Astrocyte (in vitro differentiated cells and primary cell): Measurements from ENCODE around the gene CLEC16A. TPM values are rescaled to one million over a fixed set of nuclear protein-coding genes. Genes with fewer than 3 reads are reported as not detected.

Experiments
- DNase-seq: peaks from one replicate; pipeline ENCODE4 v3.0.0-alpha.2; 2010; ENCODE audit warnings: low read depth
- FAIRE-seq: peaks from 2 replicates; lab custom pipeline; 2011; peaks lifted over from hg19 to GRCh38; lab: Jason Lieb, UNC
- H2AFZ ChIP-seq: 2 replicates; pipeline ENCODE4 v1.6.0; 2012; ENCODE audit warnings: low read depth, low read length, inconsistent platforms
- H3K27ac ChIP-seq: 2 replicates; pipeline ENCODE4 v1.5.1; 2011; ENCODE audit warnings: low read depth, low read length, inconsistent platforms
- H3K27me3 ChIP-seq: 2 replicates; pipeline ENCODE4 v1.6.0; 2011; ENCODE audit warnings: low read length, inconsistent platforms; ENCODE audit not compliant: insufficient read depth
- H3K36me3 ChIP-seq: 2 replicates; pipeline ENCODE4 v1.5.1; 2011; ENCODE audit warnings: low read length, inconsistent platforms; ENCODE audit not compliant: insufficient read depth
- H3K4me1 ChIP-seq: 2 replicates; pipeline ENCODE4 v1.5.1; 2011; ENCODE audit warnings: low read length, inconsistent platforms; ENCODE audit not compliant: insufficient read depth
- H3K4me2 ChIP-seq: 2 replicates; pipeline ENCODE4 v1.6.0; 2012; ENCODE audit warnings: low read length, inconsistent platforms
- H3K4me3 ChIP-seq: 2 replicates; pipeline ENCODE4 v1.5.1; 2011; ENCODE audit warnings: low read depth, mild to moderate bottlenecking, low read length, inconsistent platforms; ENCODE audit not compliant: insufficient read depth
- H3K79me2 ChIP-seq: 2 replicates; pipeline ENCODE4 v1.6.0; 2012; ENCODE audit warnings: mild to moderate bottlenecking, low read length, inconsistent platforms; ENCODE audit not compliant: insufficient read depth
- H3K9ac ChIP-seq: 2 replicates; pipeline ENCODE4 v1.6.0; 2012; ENCODE audit warnings: mild to moderate bottlenecking, low read length, inconsistent platforms
- H3K9me3 ChIP-seq: 2 replicates; pipeline ENCODE4 v1.5.1; 2012; ENCODE audit warnings: low read depth, mild to moderate bottlenecking, low read length, inconsistent platforms; ENCODE audit not compliant: insufficient read depth
- H4K20me1 ChIP-seq: 2 replicates; pipeline ENCODE4 v1.6.0; 2012; ENCODE audit warnings: low read length, inconsistent platforms; ENCODE audit not compliant: insufficient read depth
- H3K27ac Mint-ChIP-seq: one replicate; pipeline ENCODE4 v1.8.0; 2021; ENCODE audit warnings: mild to moderate bottlenecking, mixed read lengths; ENCODE audit not compliant: unreplicated experiment
- H3K27me3 Mint-ChIP-seq: one replicate; pipeline ENCODE4 v1.8.0; 2021; ENCODE audit warnings: low read depth, mixed read lengths; ENCODE audit not compliant: unreplicated experiment
- H3K36me3 Mint-ChIP-seq: one replicate; pipeline ENCODE4 v1.8.0; 2021; ENCODE audit warnings: low read depth, mixed read lengths; ENCODE audit not compliant: unreplicated experiment
- H3K4me1 Mint-ChIP-seq: one replicate; pipeline ENCODE4 v1.8.0; 2021; ENCODE audit warnings: low read depth, mixed read lengths; ENCODE audit not compliant: unreplicated experiment
- H3K4me3 Mint-ChIP-seq: one replicate; pipeline ENCODE4 v1.8.0; 2021; ENCODE audit warnings: mild to moderate bottlenecking, moderate library complexity, mixed read lengths; ENCODE audit not compliant: unreplicated experiment
- H3K9me3 Mint-ChIP-seq: one replicate; pipeline ENCODE4 v1.8.0; 2021; ENCODE audit warnings: mild to moderate bottlenecking, mixed read lengths; ENCODE audit not compliant: unreplicated experiment
- EZH2 ChIP-seq: IDR thresholded peaks from 2 replicates; pipeline ENCODE4 v1.6.1; 2012; ENCODE audit warnings: mild to moderate bottlenecking, low read length, inconsistent platforms; ENCODE audit not compliant: insufficient read depth
- total RNA-seq: library from RNA; stranded (reverse); gene quantifications from 2 replicates; pipeline ENCODE4 v1.2.1, GENCODE V29; 2021
- TF ChIP-seq, protein P1 (sequence below): IDR thresholded peaks from 2 replicates; pipeline ENCODE4 v1.5.1; 2011; ENCODE audit warnings: low read depth, mild to moderate bottlenecking, inconsistent platforms, low read length, moderate library complexity; ENCODE audit not compliant: insufficient read depth

Gene CLEC16A
- total RNA-seq, 1 donor from 2014 or later, result 31.7 TPM

DNA sequence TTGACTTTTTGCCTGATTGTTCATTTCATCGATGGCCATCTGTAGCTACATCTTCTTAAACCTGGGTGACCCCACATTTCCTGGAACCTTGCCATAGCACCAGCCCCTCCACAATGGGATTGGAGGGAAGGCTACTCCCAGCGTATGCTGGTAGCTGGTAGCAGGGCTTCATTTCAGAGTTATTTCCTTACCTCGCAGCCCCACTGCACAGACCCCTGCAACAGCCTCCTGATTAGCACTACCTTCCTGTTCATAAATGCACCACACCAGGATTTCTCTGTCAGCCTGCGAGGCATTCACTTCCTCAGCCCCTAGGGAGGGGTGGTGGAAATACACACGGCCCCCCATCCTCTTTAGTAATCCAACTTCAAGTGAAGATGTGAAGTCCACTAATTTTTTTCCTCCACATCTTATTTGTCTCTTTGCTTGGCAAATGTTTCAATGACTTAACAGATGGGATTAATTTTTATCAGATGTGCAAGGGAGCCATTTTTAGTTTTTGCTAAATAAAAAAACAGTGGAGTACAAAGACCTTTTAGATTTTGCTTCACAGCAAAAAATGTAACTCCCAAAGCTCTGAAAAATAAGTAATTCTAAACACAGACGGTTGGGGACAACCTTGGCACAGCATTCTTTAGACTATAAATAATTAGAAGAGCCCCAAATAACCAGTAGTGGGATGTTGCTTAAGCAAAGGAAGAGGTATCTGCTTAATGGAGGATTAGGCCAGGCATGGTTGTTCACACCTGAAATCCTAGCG lies 76.6 kb downstream of the CLEC16A start:
- no peak for FAIRE-seq
- DNase-seq, result no peak
- Histone ChIP-seq H3K4me3 (no peak overlapping the region), H3K27ac (no peak overlapping the region), H3K9ac (no peak overlapping the region), H3K36me3 (peaks cover 9% of the 10 kb centered on the region), H3K79me2 (no peaks in the 10 kb centered on the region), H3K27me3 (no peaks in the 10 kb centered on the region), H3K9me3 (peaks cover 3% of the 10 kb centered on the region), H3K4me1 (peaks cover 26% of the 10 kb centered on the region), H3K4me2 (no peak overlapping the region), H2AFZ (no peak overlapping the region), H4K20me1 (no peaks in the 10 kb centered on the region)
- TF ChIP-seq, protein P1, sequence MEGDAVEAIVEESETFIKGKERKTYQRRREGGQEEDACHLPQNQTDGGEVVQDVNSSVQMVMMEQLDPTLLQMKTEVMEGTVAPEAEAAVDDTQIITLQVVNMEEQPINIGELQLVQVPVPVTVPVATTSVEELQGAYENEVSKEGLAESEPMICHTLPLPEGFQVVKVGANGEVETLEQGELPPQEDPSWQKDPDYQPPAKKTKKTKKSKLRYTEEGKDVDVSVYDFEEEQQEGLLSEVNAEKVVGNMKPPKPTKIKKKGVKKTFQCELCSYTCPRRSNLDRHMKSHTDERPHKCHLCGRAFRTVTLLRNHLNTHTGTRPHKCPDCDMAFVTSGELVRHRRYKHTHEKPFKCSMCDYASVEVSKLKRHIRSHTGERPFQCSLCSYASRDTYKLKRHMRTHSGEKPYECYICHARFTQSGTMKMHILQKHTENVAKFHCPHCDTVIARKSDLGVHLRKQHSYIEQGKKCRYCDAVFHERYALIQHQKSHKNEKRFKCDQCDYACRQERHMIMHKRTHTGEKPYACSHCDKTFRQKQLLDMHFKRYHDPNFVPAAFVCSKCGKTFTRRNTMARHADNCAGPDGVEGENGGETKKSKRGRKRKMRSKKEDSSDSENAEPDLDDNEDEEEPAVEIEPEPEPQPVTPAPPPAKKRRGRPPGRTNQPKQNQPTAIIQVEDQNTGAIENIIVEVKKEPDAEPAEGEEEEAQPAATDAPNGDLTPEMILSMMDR, result no peak
- TF ChIP-seq EZH2, result no peak
- Mint-ChIP-seq H3K36me3 (peaks cover 33% of the 10 kb centered on the region), H3K9me3 (peaks cover 2% of the 10 kb centered on the region), H3K4me3 (no peak overlapping the region), H3K4me1 (peaks cover 3% of the 10 kb centered on the region), H3K27ac (no peak overlapping the region), H3K27me3 (no peaks in the 10 kb centered on the region)

DNA sequence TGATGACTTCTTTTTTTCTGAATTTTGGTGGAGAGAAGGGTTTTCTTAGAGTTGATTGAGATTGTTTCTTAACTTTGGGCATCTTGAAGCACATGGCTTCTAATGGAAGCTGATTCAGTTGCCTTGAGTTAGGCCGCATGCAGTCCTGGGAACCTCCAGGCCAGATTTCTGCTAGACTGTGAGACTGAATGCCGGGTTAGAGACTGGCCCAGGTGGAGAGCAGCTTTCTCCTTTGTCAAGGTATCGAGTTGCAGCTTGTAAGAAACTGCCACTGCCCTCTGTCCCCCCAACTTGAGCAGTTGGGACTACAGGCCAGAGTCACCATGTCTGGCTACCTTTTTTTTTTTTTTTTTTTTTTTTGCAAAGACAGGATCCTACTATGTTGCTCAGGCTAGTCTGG lies 77.6 kb downstream of the CLEC16A start:
- Histone ChIP-seq H3K27me3 (no peaks in the 10 kb centered on the region), H3K9me3 (peaks cover 3% of the 10 kb centered on the region), H3K9ac (no peak overlapping the region), H2AFZ (no peak overlapping the region), H3K4me2 (no peak overlapping the region), H3K79me2 (no peaks in the 10 kb centered on the region), H3K4me1 (peaks cover 20% of the 10 kb centered on the region), H3K27ac (no peak overlapping the region), H3K4me3 (no peak overlapping the region), H3K36me3 (peaks cover 11% of the 10 kb centered on the region), H4K20me1 (no peaks in the 10 kb centered on the region)
- Mint-ChIP-seq H3K4me1 (no peaks in the 10 kb centered on the region), H3K27ac (no peak overlapping the region), H3K9me3 (peaks cover 7% of the 10 kb centered on the region), H3K36me3 (peaks cover 43% of the 10 kb centered on the region), H3K4me3 (no peak overlapping the region), H3K27me3 (no peaks in the 10 kb centered on the region)
- no peak for FAIRE-seq
- TF ChIP-seq EZH2, result no peak
- TF ChIP-seq, protein P1, result no peak
- no peak for DNase-seq
